Upper lobe of left lung (tissue), 6 donors: ENCODE data around the gene GRP. TPM values are rescaled to one million over a fixed set of nuclear protein-coding genes. Genes with fewer than 3 reads are reported as not detected.

ENCODE experiments used
- ATAC-seq, 2 donors: fragments of 200-7000 bp; cut with Tn5 transposase; one replicate each; pipeline ENCODE4 v1.9.1; 2022; ENCODE audit warnings: mild to moderate bottlenecking in 2 of 2, moderate library complexity in 2 of 2; ENCODE audit not compliant: low FRiP score in 2 of 2
- DNase-seq, 2 donors: peaks; one replicate each; pipeline ENCODE4 v3.0.0-alpha.2; 2019 to 2020
- H3K27ac ChIP-seq, 4 donors: fragments of 200-600 bp; sonication (generic); one replicate each; pipeline ENCODE4 v1.5.1; 2016 to 2019
- H3K27me3 ChIP-seq, 4 donors: fragments of 200-600 bp; sonication (generic); one replicate each; pipeline ENCODE4 v1.5.1; 2017 to 2019
- H3K36me3 ChIP-seq, 4 donors: fragments of 200-600 bp; sonication (generic); one replicate each; pipeline ENCODE4 v1.5.1; 2016 to 2019
- H3K4me1 ChIP-seq, 4 donors: fragments of 200-600 bp; sonication (generic); one replicate each; pipeline ENCODE4 v1.5.1; 2018 to 2019
- H3K4me3 ChIP-seq, 4 donors: fragments of 200-600 bp; sonication (generic); one replicate each; pipeline ENCODE4 v1.5.1; 2017 to 2019; ENCODE audit warnings: mild to moderate bottlenecking in 2 of 4, moderate library complexity in 1 of 4
- H3K9me3 ChIP-seq, 4 donors: fragments of 200-600 bp; sonication (generic); one replicate each; pipeline ENCODE4 v1.5.1; 2018 to 2019
- CTCF ChIP-seq, 6 experiments: fragments of 450-650 bp in 4 of 6; fragments of 200-600 bp in 2 of 6; sonication (generic) in 2 of 6; IDR thresholded peaks; one replicate each; pipeline ENCODE4 v1.5.1; 2016 to 2019; ENCODE audit warnings: antibody characterized with exemption in 6 of 6
- EP300 ChIP-seq, 4 donors: sonication (generic); formaldehyde crosslinking; IDR thresholded peaks; one replicate each; pipeline ENCODE4 v1.5.1; 2017; ENCODE audit warnings: antibody characterized with exemption in 4 of 4, control low read depth in 2 of 4
- POLR2A ChIP-seq, 4 donors: fragments of 450-650 bp; IDR thresholded peaks; one replicate each; pipeline ENCODE4 v1.5.1; 2016 to 2017; ENCODE audit warnings: antibody characterized with exemption in 4 of 4, mild to moderate bottlenecking in 2 of 4
- POLR2AphosphoS5 ChIP-seq, 2 donors: sonication (generic); formaldehyde crosslinking; IDR thresholded peaks; one replicate each; pipeline ENCODE4 v1.5.1; 2017; ENCODE audit warnings: antibody characterized with exemption in 2 of 2
- WGBS, 2 donors: methylation state at CpG; one replicate each; pipeline ENCODE4 v1.1.5; 2017 to 2018; 5-methylcytosine and 5-hydroxymethylcytosine counted together
- total RNA-seq, 6 donors: library from RNA; depleted of rRNA in 4 of 6; stranded (reverse); fragments of >200 nt in 4 of 6; gene quantifications; one replicate each; pipeline versions ENCODE4 v1.1.0 to v1.2.1, GENCODE V29; 2016 to 2021
- donor health status: DM: no; HTN: no; CAD: no; lungs with moderate emphysema.
- donor health status: DM: no; HTN: yes; CAD: no; lungs with severe emphysema.

Gene GRP
- total RNA-seq, 6 donors from 2014 or later: 2.3 to 3.5 TPM; not detected in 4

DNA sequence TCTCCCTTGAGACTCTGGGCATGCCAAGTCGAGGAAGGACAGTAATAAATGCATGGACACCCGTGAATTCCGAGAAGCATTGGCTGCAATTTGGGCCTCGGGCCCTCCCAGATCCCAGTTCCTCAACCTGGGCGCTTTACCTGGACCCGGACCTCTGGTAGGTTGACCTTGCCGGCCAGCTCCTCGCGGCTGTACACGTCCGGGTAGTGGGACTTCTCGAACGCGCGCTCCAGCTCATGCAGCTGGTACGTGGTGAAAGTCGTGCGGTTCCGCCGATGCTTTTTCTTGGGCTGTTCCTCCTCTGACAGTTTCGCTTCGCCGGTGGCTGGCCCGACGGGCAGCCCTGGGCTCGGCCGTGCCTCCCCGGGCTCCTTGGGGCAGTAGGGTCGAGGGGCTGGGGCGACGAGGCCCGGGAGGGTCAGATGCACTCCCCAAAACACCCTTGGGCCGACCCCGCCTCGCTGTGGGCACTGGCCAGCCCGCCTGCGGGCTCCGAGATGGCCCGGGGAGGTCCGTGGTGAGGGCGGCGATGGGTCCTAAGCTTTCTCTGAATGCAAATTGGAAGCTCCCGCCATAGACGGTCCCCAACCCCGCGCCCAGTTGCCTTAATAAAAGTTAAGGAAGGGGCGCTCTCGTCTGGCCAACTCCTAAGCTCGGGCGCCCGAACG is 52.4 kb downstream of the GRP start:
- Histone ChIP-seq H3K27me3 (peaks cover 0 to 75% (median 53%) of the 10 kb centered on the region in 4 donors), H3K4me1 (peaks cover 22 to 47% (median 36%) of the 10 kb centered on the region in 4 donors), H3K27ac (no peak overlapping the region), H3K4me3 (peak overlapping the region in 3 of 4 donors; percentile 22 to 41 (median 31)), H3K9me3 (no peaks in the 10 kb centered on the region), H3K36me3 (no peaks in the 10 kb centered on the region)
- DNase-seq: peak in 1 of 2 donors; percentile 75
- 4 to 10% methylated on average over 2 to 41 of the region's 52 CpGs for WGBS, 2 donors
- ATAC-seq: no peak
- no peak for TF ChIP-seq POLR2AphosphoS5 (IDR thresholded peaks at IDR 0.05)
- no peak for TF ChIP-seq EP300 (IDR thresholded peaks at IDR 0.05)
- no peak for TF ChIP-seq CTCF (IDR thresholded peaks at IDR 0.05)
- no peak for TF ChIP-seq POLR2A (IDR thresholded peaks at IDR 0.05)

- Histone ChIP-seq H3K27ac (no peak within 1 kb of the TSS), H3K4me1 (peaks cover 22 to 39% (median 30%) of the 10 kb centered on the region in 4 donors), H3K27me3 (peaks cover 0 to 69% (median 50%) of the 10 kb centered on the region in 4 donors), H3K4me3 (peak within 1 kb of the TSS in 3 of 4 donors; percentile 22 to 41 (median 31)), H3K9me3 (no peaks in the 10 kb centered on the region), H3K36me3 (no peaks in the 10 kb centered on the region)
- TF ChIP-seq CTCF (IDR thresholded peaks at IDR 0.05) (no peak), POLR2A (IDR thresholded peaks at IDR 0.05) (no peak), EP300 (IDR thresholded peaks at IDR 0.05) (no peak), POLR2AphosphoS5 (IDR thresholded peaks at IDR 0.05) (no peak)
- ATAC-seq (peak in 1 of 2 donors; percentile 51), DNase-seq (peak in 1 of 2 donors; percentile 85)
- WGBS, 2 donors: 1 to 4% methylated on average over 24 to 31 of the region's 88 CpGs
These were observed 53.2 kb downstream of the GRP start, which contains the start of gene RAX for GRCh38 chr18:59272891-59273758. RAX (minus strand) TSS chr18:59273454; CDS start chr18:59273206, 248 bp downstream.

- no peak for TF ChIP-seq POLR2A (IDR thresholded peaks at IDR 0.05)
- Histone ChIP-seq H3K36me3 (no peaks in the 10 kb centered on the region), H3K27ac (no peak overlapping the region), H3K9me3 (no peaks in the 10 kb centered on the region), H3K4me1 (peaks cover 22 to 31% (median 23%) of the 10 kb centered on the region in 4 donors), H3K27me3 (peaks cover 0 to 60% (median 45%) of the 10 kb centered on the region in 4 donors), H3K4me3 (peak overlapping the region in 2 of 4 donors; percentile 31 to 41)
- 7 to 9% methylated on average over 31 to 39 of the region's 48 CpGs for WGBS, 2 donors
- DNase-seq: peak in 1 of 2 donors; percentile 73
- ATAC-seq: no peak
These were observed 54.0 kb downstream of the GRP start for GRCh38 chr18:59273759-59274532.

GRCh38 chr18:59274533-59274928 is 54.6 kb downstream of the GRP start:
- DNase-seq (no peak), ATAC-seq (no peak)
- TF ChIP-seq POLR2AphosphoS5 (IDR thresholded peaks at IDR 0.05) (no peak), CTCF (IDR thresholded peaks at IDR 0.05) (no peak), POLR2A (IDR thresholded peaks at IDR 0.05) (no peak), EP300 (IDR thresholded peaks at IDR 0.05) (no peak)
- 11 to 19% methylated on average over 18 of the region's 18 CpGs for WGBS, 2 donors
- no peak overlapping the region for H3K27ac ChIP-seq
- H3K9me3 ChIP-seq: no peaks in the 10 kb centered on the region
- H3K4me1 ChIP-seq: peaks cover 18 to 25% (median 21%) of the 10 kb centered on the region in 4 donors
- peaks cover 0 to 55% (median 43%) of the 10 kb centered on the region in 4 donors for H3K27me3 ChIP-seq
- H3K36me3 ChIP-seq: no peaks in the 10 kb centered on the region
- H3K4me3 ChIP-seq: no peak overlapping the region
